HUDEP-2 (cell line): ENCODE data around the gene RNMT.
"Not testable (repeated sequence)": the region's sequence is repeated elsewhere in the genome, so short reads cannot be mapped to it uniquely, and the experiment has no call there.

Experiments
- DNase-seq, 76 experiments: peaks; one replicate each; lab custom pipeline; 2025; ENCODE audit not compliant: unreplicated experiment in 76 of 76; lab: John Stamatoyannopoulos, UW

RNMT gene

DNA sequence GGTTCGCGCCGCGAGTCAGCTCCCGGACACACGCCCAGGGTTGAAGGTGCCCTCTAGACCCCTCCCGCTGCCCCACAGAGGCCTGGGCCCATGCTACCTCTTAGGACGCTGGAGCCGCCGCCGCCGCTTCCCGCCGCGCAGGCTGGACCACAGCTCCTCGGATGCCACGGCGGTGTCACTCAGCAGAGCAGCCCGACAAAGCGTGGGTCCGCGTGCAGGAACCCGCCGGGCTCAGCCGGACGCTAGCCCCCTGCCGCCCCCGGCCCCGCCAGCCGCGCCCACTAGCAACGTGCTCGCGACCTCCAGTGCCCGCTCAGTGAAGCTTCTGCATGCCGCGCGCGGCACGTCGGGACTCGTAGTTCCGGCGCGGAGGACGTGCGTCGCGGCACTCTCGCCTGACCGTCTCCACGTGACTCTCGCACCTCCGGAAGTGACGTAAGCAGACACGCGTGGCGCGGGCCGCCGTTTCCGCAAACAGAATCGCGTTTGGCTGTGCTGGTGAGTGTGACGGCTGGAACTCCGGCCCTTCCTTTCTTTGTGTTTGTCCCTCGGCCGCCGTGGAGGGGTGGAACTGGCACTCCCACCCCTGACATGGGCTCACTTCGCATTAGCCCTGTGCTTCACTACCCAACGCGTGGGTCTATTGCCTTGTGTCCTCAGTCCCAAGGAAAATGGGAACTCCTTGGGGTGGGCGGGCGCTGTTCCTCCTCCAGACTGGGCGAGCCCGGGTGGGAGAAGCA is at the start of gene RNMT, which contains the start of gene FAM210A:
Gene RNMT, plus strand, starts transcription at position 442 of the 740 bp plus-strand sequence. CDS start 4,845 bp downstream, outside the sequence.
Gene FAM210A, minus strand, starts transcription at position 327 of the 740 bp plus-strand sequence. CDS start 44,481 bp downstream, outside the sequence.
- peak in 75 of 76 experiments; percentile 3 to 96 (median 75) for DNase-seq

GRCh38 chr18:13677350-13677749 is 49.1 kb upstream of the RNMT start:
- DNase-seq = peak in 12 of 76 experiments; percentile 0 to 58 (median 8)

DNA sequence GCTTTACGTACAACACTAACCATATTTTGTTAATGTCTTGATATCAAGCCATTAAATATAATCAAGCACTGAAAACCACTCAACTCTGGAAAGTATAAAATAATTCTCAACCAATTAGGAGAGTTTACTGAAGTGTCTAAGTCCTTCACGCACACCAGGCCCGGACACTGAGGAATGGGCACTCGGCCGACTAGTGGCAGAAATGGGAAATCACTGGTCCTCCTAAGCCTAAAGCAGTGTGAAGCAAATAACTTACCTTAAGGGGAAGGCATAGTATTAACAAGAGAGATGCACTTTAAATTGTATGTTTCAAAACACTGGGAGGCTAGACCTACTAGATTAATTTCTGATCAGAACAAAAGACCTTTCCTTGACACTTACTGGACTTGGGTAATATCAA is 45.9 kb upstream of the RNMT start:
- peak in 11 of 76 experiments; percentile 0 to 27 (median 10) for DNase-seq

DNA sequence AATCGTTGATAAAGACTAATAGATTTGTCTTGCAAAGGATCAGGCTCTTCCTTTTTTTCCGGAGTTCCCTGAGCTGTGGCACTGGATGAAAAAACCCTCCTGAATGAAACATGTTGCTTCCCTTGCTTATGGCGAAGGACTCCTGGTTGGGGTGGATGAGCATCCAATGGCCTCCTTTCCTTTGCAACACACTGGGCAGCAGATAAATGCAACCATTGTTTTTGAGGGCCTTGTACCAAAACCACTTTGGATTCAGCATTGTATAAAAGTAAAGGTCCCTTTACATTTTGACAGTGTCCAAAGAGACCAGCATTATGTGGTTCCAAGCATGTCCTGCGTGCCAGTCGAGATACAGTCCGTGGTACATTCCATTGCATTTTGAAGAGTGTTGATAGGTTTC is 44.8 kb upstream of the RNMT start:
- DNase-seq = no peak

DNA sequence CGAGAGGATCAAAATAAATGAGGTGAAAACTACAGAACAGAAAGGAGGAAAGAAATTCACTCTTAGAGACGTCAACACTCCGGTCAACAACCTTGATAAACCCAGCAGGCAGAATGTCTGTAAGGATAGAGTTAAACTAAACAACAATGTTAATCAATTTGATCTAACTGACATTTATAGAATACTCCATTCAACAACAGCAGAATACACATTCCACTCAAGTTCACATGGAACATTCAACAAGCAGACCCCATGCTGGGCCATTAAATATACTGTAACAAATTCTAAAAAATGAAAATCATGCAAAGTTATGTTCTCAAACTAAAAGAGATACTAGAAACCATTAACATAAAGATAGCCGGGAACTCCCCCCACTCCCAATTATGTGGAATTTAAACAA is 41.9 kb upstream of the RNMT start:
- DNase-seq = no peak

DNA sequence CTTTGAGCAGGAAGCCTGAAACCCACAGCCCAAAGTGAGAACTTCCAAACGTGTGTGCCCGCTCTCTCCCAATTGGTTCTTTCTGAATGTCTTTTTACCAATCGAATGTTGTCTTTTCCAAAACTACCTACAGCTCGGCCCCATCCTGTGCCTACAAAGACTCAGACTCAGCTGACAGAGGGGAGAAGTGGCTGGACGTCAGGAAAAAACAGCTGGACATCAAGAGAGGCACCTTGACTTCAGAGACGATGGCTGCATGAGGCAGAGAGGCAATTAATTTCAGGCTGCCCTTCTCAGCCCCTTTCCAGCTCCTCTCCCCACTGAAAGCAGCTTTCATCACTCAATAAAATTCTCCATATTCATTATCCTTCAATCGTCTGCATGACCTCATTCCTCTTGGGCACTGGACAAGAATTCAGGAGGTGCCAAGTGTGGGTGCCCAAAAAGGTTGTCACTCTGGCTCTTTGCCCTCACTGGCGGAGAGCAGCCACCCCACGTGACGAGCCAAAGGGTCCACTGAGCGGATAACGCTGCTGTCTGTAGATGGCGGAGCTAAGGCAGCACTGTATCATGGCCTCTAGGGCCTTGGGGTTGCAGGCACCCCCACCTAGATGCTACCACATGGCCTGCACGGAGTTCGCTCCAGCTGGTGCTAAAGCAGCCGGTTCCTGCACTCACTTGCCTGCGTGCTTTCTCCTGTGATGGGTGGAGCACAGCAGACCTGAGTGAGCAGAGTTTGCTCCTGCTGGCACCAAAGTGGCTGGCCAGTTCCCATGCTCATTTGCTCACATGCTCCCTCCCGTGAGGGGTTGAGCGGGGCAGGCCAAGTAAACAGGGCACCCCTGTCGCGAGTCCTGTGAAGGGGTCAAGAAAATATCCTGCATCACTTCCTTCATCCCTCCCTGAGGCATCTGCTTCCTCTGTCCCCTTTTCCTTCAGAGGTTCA is 38.0 kb upstream of the RNMT start:
- DNase-seq = no peak

DNA sequence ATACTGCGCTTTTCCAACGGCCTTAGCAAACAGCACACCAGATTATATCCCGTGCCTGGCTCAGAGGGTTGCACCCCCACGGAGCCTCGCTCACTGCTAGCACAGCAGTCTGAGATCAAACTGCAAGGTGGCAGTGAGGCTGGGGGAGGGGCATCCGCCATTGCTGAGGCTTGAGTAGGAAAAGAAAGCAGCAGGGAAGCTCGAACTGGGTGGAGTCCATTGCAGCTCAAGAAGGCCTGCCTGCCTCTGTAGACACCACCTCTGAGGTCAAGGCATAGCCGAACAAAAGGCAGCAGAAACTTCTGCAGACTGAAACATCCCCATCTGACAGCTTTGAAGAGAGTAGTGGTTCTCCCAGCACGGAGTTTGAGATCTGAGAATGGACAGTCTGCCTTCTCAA is 36.4 kb upstream of the RNMT start:
- DNase-seq = not testable (repeated sequence)

GRCh38 chr18:13695337-13695736 is 31.1 kb upstream of the RNMT start:
- not testable (repeated sequence) for DNase-seq

DNA sequence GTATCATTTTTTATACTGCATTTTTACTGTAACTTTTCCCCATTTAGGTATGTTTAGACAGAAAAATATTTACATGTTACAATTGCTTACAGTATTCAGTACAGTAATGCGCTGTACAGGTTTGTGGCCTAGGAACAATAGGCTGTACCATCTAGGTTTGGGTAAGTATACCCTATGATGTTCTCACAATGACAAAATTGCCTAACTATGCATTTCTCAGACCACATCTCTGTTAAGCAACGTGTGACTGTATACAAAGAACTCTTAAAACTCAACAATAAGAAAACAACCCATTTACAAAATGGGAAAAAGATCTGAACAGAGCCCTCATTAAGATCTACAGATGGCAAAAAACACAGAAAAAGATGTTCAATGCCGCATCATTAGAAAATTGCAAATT is 29.5 kb upstream of the RNMT start:
- DNase-seq = no peak

GRCh38 chr18:13700153-13700552 is 26.3 kb upstream of the RNMT start:
- no peak for DNase-seq

- peak in 1 of 76 experiments; percentile 12 for DNase-seq
Observed at GRCh38 chr18:13703899-13704298, 22.6 kb upstream of the RNMT start.

GRCh38 chr18:13710414-13710831 is 16.1 kb upstream of the RNMT start:
- DNase-seq = no peak

DNA sequence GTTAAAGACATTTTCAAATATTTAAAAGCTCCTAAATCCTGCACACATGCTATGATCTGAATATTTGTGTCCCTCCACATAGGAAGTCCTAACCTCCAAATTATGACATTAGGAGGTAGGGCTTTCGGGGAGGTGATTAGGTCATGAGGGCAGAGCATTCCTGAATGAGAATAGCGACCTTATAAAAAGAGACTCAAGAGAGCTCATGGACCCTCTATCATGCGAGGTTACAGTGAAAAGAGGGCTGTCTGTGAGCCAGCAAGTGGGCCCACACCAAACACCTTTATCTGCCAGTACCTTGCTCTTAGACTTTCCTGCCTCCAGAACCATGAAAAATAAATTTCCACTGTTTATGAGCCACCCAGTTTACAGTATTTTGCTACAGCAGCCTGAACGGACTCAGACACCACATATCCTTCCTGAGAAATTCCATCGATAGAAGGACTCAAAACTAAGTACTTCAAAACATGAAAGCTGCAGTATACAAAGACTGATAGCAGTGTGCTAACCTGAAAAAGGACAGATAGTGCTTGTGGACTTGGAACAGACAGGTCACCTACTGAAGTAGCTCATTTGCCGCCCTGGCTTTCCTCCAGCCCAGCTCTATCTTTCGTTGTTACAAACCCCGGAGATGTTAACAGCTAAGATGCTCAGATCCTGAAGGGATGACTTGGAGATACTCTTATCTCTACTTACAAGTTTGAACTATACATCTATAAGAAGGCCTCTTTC is 13.9 kb upstream of the RNMT start:
- DNase-seq = peak in 6 of 76 experiments; percentile 4 to 10 (median 8)

DNA sequence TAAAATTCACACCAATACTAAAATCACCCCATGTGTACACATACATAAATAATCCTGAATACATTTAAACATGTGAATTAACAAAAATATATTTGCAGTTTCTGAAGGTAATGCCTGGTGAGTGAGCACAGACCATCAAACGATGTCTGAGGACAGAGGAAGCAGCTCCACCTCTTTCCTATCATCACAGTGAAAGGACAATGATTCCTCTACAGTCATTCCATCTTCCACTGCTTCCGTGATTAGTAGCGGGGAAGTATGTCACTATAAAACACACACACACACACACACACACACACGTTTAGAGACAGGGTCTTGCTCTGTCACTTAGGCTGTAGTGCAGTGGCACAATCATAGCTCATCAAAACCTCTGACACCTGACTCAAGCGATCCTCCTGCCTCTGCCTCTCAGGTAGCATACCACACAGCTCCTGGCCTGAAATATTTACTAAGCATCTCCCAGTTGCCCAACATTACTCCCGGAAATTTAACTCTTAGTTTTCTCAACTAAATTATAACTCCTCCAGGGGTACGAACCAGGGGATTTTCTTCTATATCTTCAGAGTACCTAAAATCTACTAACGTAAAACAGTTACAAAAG is 12.9 kb upstream of the RNMT start:
- DNase-seq = no peak

DNA sequence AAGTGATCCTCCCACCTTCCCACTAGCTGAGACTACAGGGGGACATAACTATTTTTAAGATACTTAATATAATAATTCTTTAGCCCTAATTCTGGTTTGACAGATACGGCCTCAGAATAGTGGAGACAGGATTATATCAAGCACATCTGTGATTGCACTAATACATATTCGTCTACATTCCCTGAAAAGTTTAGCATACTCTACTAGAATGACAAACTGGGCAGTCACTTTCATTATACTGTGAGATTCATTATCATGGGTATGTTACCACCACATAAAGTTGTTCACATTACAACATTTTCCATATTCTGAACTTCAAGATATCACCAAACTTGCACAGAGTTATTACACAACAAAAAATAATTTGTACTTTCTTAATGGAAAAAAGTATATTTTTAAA is 11.1 kb upstream of the RNMT start:
- DNase-seq = no peak

DNA sequence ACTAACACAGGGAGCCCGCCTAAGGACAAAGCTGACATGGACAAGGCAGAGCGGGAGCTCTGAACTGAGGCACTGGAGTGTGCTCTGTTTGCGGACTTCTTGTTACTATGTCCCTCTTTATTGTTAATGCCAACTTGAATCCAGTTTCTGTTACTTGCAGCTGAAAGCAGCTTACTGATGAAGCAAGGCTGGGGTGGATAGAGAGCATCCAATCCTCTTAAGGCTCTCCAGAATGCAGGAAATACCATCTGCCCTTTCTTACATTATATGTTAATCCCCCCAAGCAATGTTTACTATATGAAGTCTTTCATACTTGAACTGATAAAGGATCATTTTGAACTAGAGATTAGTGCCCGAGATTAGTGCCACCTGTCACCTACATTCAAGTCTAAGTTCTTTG is 9.6 kb upstream of the RNMT start:
- no peak for DNase-seq

DNA sequence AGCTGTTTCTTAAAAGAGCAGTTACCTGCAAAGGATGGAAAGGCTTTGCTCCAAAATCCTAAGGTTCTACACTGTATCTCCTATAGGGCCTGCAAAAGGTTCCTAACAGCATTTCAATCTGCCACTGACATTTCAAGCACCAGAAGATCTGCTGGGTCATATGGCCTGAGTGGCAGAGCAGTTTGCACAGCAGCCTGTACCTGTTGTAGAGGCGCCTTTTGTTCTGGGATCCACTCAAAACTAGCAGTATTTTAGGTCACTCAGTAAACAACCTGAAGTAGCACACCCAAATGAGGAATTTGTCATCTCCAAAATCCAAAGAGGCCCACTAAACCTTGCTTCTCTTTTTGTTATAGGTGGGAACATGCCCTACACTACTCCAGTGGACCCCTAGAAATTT is 6.3 kb upstream of the RNMT start:
- DNase-seq = no peak

- no peak for DNase-seq
Observed at GRCh38 chr18:13720847-13721246, 5.6 kb upstream of the RNMT start.

DNA sequence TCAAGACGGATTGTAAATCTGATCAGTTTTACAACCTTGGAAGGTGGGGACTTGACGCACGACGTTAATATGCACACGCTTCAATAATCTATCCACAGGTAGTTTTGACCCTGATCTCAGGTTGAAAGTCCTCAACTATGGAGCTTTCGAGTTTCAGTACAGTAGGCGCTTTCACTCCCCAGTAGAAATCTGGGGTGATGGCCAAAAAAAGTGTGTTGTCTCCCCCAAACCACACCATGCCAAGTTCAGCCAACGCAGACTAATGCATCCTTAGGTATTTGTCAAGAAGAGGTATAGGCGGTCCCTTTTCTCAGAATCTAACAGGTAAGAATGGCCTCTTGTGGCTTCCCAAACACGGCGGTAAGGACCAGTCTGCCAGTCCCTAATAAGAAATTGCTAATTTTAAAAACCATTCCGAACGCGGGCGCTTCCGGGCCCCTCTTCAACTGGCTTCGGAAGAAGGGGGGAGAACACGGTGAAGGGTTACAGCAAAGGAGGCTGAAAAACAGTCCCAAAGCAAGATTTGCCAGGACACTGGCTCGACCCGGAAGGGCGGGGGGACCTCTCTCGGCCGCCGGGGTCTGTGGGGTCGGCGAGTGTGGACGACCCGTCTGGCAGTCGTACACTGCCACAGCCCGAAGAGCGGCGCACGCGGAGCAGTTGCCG is 774 bp upstream of the RNMT start:
- peak in 2 of 76 experiments; percentile 13 to 20 for DNase-seq

DNA sequence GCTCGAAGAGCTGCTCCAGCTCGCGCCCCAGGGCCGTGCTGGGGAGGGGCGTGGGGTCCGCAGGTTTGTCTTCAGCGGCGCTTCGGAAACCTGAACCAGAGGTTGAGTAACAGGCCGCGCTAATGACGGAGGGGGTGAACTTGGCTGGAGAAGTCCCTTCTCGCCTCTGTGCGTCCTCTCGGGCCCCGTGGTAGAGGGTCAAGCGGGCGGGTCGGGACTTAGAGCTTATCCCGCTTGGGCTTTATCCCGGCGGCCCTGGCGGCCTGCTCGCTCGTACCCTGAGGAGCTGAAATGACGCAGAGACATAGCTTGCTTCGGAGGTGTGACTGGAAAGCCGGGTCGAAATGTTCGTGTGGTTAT is 479 bp downstream of the RNMT start:
- DNase-seq = peak in 13 of 76 experiments; percentile 2 to 52 (median 36)
